ENCODE measurements around the gene SPATA3.

Gene SPATA3

GRCh38 chr2:231032575-231033140, 36.7 kb downstream of the SPATA3 start:
- DNase-seq: no peak

GRCh38 chr2:231033147-231034132, 37.5 kb downstream of the SPATA3 start:
- DNase-seq: no peak

GRCh38 chr2:231034291-231034882, 38.5 kb downstream of the SPATA3 start:
- no peak for DNase-seq

GRCh38 chr2:231036131-231036530, 40.2 kb downstream of the SPATA3 start:
- DNase-seq: no peak

- no peak for DNase-seq
Observed at GRCh38 chr2:231036578-231037106, 40.7 kb downstream of the SPATA3 start.

GRCh38 chr2:231037202-231037730, 41.3 kb downstream of the SPATA3 start, which contains the start of gene C2orf72:
Gene C2orf72 (plus strand): TSS chr2:231037523. CDS start chr2:231037566, 43 bp downstream.
- no peak for DNase-seq

- no peak for DNase-seq
Observed at GRCh38 chr2:231037731-231038482, 42.0 kb downstream of the SPATA3 start.

GRCh38 chr2:231038483-231039293, 42.8 kb downstream of the SPATA3 start:
- no peak for DNase-seq

GRCh38 chr2:231039294-231039664, 43.4 kb downstream of the SPATA3 start:
- DNase-seq: no peak

- DNase-seq: no peak
Observed at GRCh38 chr2:231039821-231040364, 44.0 kb downstream of the SPATA3 start.

- no peak for DNase-seq
Observed at GRCh38 chr2:231041061-231041689, 45.3 kb downstream of the SPATA3 start.

- no peak for DNase-seq
Observed at GRCh38 chr2:231043796-231044195, 47.9 kb downstream of the SPATA3 start.

- DNase-seq: no peak
Observed at GRCh38 chr2:231046916-231047273, 51.0 kb downstream of the SPATA3 start.

- DNase-seq: no peak
Observed at GRCh38 chr2:231047274-231047922, 51.5 kb downstream of the SPATA3 start.

GRCh38 chr2:231047923-231048915, 52.3 kb downstream of the SPATA3 start:
- DNase-seq: no peak

GRCh38 chr2:231049286-231050017, 53.5 kb downstream of the SPATA3 start:
- DNase-seq: no peak

GRCh38 chr2:231050018-231050901, 54.3 kb downstream of the SPATA3 start:
- DNase-seq: no peak

Data from activated CD4-positive, alpha-beta T cell treated with anti-CD3 and anti-CD28 coated beads for 1 hour (primary cell).